Activated naive CD4-positive, alpha-beta T cell treated with Interleukin-2 at 50 U/mL for 16 hours (primary cell): Measurements from ENCODE around the gene GPRIN2.

Experiments used
- DNase-seq: peaks from one replicate; pipeline ENCODE4 v3.0.0-alpha.2; 2020

Gene GPRIN2

DNA sequence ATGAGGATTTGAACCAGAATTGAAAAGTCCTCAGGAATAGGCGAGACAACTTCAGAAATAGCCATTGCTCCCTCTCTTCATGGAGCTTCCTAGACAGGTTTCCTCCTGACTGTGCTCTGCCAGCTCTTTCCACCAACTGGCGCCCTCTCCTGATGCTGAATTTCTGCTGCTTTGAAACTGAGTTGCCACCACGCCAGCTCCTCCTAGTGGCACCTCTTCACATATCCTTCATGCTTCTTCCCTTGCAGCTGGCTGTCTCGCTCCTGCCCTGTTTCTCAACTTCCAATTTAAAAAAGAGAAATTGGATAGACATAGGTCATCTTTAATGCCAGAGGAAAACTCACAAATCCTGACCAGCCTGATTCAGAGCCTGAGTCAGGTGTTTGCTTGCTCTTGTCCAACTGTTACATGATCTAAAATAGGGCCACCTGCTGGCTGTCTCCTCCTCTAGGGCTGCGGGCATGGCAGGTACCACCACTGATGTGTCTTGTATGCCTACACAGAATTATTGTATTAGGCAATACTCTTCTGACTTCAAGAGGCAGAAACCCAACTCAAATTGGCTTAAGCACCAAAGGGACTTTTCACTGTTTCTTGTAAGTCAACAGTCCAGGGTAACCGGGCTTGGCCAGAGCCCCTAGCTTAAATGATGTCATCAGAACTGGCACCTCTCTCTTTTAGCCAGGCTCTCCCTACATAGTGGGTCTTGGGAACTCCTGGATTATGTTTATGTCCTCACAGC lies 9.3 kb upstream of the GPRIN2 start:
- peak; percentile 48 for DNase-seq

- DNase-seq, result no peak
Measured at GRCh38 chr10:46560952-46561351, 4.5 kb upstream of the GPRIN2 start.

DNA sequence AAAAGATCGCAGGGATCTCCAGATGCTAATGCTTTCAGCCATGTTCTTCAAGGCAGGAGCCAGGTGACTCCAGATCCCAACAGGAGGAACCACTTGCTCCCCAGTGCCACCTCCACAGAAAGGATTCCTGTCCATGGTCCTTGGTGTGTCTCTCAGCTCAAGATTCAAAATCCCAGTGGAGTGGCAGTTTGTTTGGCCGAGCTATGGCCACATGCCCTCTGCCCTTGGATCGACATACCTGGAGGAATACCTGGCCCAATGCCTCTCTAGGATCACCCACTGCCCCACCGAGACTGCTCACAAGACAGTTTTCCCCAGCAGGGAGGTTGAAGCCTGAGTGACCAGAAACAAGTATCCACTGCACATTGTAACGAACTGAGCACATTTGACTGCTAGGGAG lies 3.9 kb upstream of the GPRIN2 start:
- DNase-seq, result peak; percentile 1

- no peak for DNase-seq
Measured at GRCh38 chr10:46559231-46559671, 2.8 kb upstream of the GPRIN2 start.

DNA sequence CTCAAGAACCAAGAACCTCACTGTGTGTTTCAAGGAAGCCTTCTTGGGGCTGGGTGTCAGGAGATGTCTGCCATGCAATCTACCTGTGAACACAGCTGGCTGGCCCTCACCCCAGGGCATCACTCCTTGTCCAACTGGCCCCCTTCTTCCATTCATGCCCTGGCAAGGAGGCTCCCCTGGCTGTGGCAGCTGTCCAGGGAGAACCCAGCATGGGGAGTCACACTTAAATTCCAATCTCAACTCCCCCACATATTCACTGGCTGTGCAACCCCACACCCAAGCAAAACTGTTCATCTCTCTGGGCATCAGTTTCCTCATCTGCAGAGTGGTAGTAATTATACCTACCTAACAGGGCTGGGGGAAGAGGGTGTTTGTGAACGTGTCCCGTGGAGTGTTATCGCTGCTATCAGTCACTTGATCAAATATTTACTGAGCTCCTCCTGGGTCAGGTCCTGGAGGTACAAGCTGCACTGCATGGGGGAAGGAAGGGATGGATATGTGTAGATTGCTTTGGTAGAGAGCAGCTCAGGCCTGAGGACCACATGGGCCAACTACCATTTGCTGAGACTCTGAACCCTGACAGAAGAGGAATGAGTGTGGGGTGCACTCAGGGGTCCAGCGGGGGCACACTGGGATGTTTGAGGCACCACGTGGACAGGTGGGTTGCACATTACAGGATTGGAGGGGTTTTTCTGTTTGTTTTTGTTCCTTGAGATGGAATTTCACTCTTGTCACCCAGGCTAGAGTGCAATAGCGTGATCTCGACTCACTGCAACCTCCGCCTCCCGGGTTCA lies 2.1 kb upstream of the GPRIN2 start:
- peak; percentile 1 for DNase-seq

- DNase-seq, result no peak
Measured at GRCh38 chr10:46558122-46558391, 1.6 kb upstream of the GPRIN2 start.

- DNase-seq, result peak; percentile 1
Measured at GRCh38 chr10:46557319-46558121, 1.1 kb upstream of the GPRIN2 start.

DNA sequence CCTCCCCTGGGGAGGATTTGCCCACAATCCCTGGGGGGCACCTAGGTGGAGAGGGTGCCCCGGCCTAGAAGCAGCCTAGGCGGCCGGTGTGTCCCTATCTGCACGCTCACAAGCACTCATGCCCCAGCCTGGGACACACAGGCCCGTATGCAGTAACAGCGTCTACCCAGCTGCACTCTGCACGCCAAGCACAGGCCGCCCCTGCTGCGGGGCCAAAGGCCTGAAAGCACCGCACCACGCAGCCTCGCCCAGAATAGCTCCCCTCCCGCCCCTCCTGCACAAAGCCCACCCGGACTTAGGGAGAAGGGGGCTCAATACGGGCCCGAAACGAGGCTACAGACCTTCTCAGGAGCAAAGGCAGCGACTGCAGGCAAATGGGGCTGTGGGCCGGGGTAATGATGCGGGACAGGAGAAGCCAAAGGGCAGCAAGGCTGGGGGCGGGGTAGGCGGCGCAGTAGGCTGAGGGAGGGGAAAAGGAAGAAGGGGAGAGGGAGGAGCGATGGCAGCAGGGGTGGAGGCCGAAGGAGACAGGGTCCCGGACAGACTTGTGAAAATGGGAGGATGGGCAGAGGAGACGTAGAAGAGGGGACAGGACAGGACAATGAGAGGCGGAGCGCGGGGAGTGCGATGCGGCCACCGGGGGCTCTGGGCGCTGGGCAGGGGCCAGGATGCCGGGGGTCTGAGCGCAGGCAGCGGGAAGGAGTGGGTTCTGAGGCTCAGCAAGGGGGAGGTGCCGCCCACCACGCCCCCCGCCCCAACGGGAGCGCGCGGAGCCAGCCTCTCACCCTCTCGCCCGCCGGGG lies 544 bp downstream of the GPRIN2 start:
- DNase-seq, result peak; percentile 1

DNA sequence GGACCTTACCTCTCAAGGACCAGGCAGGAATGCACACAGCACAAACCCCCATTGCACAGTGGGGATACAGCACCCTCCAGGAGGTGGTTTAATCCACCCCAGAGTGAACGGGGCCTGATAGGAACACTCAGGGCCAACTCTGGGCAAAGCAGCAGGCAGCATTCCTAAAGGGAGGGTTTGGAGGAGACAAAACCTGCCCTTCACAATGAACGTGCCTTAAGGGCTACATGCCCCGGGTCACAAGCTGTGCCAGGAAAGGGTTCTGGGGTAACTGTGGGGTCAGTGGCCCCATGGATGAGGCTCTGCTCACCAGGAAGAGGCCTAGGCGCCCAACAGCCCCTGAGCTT lies 1.1 kb downstream of the GPRIN2 start:
- DNase-seq, result peak; percentile 1

DNA sequence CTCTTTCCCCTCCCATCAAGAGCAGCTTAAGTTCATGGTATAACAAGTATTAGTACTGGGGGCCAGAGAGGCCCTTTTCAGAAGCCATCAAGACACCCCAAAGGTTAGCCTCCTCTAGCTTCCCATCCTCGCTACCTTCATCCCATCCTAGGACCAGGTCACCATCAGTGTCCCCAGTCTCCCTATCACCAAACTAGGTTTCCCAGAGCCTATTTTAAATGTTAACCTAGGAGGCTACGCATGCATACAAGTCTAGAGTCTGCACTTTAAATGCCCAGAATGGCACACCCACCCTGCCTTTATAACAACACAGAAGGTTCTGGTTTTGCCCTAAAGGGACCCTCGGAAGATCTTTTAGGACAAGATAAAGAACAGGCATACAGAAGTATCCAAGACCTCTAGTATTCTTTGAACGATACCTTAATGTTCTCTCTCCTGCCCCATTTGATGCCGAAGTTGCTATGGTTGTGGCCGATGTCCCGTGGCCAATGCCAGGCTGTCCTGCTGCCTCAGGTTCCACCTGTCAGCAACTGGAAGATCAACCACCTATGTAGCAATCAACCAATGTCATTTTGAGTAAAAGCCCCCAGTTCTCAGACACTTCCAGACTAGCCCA lies 2.2 kb downstream of the GPRIN2 start:
- DNase-seq, result peak; percentile 1

DNA sequence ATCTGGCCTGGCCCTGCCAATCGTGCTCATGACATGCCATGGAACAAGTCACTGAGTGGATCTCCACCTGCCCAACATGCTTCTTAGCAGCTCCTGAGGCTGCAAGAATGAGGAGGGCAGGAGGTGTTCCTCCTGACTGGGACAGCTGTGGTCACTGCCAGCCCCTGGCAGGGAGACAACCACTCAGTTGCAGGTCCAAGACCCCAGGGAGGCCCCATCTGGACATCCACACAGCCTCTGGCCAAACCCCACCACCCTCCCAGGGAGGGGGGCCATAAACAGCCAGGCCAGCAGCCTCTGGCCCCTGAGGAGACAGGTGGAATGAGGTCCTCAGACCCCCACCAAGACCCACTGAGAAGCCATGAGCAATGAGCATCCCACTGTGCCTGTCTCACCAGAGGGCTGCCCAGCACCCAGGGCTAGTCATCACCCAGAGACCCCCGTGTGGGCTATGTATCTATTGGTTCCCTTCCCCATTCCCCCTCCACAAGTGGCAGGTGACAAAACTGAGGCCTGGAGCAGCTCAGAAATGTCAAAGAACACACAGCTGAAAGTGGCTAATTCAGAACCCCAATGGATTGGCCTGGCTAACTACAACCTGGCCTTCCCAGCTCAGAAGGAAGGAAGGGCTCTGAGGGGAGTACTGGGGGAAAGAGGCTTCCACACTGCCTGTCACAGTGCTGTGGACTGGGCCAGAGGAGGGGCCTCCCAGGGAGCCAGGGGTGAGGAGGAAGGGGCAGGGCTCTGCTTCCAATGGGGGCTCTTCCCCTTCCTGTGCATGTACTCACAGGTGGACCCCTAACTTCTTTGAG lies 3.0 kb downstream of the GPRIN2 start:
- DNase-seq, result peak; percentile 2

GRCh38 chr10:46552526-46553237 lies 3.8 kb downstream of the GPRIN2 start:
- peak; percentile 1 for DNase-seq

- peak; percentile 1 for DNase-seq
Measured at GRCh38 chr10:46551701-46552525, 4.5 kb downstream of the GPRIN2 start.

DNA sequence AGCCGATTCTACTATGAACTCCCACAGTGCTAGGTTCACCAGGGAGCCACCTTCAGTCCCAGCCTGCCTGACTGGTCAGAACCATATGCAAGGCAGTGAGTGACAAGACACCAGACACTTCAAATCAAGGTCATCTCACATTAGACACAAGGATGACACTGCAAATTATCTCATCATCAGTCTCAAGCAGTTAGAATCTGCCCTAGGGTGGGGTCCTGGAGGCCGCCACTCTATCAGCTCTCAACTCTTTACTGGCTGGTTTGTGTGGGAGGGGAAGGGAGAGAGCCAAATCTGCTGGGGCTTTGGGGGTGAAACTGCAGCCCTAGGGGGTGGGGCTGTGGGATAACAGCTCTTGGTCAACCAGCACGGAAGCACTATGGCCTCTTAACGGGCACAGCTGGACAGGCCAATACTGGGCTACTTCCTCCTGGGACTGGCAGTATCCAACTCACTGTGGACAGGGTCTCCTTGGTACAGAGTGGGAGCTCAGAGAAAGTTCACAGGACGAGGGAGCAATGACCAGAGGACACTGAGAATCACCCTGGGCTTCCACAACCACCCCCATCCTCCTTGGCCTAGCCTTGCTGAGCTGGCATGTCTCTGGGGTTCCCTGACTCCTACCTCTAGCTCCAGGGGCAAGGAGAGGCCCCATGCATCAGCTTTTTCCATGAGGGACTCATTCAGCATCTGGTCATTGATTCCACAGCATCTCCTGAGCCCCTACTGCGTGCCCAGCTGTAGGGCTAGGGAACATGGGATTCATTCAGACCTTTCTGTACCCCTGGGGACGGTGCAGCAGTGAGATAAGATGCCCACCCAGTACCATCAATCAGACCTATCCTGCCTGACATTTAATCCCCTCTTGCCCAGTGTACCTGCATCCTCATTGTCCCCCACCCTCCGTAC lies 5.4 kb downstream of the GPRIN2 start:
- peak; percentile 1 for DNase-seq

GRCh38 chr10:46550076-46550790 lies 6.2 kb downstream of the GPRIN2 start:
- peak; percentile 1 for DNase-seq

DNA sequence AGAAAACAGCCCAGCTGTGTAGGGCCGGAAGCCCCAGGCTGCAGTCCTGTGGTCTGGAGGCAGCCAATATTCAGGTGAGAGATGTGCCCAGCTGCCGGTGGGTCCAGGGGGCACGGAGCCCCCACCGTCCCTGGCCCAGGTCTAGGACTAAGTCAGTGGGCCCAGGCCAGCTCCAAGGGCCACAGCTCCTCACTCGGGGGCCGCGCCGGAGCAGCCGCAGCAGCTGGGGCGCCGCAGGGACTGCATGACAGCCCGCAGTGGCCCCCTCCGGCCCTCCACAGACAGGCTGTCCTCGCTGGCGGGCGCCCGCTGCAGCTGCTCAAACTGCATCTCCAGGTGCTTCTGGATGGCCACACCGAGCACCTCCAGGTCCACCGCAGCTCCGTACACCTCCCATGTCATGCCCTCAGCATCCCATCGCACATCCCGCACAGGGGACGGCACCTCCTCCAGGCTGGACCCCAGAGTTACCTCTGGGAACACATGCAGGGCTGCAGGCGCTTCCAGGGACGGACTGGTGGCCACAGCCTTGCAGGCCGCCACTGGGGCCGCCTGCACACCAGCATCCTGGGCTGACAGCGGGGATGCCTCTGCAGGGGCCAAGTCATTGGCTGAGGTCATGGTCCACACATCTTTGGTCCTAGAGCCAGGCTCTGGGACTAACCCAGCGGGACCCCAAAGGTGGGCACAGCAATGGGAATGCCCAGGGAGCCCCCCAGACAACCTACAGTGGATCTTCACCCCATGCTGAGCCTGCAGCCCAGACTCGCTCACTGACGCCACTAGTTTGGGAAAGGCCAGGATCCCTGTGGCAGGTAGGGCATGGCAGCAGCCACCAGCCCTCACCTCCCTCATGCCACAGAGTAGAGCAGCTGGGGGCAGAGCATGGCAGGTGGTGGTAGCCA lies 7.0 kb downstream of the GPRIN2 start:
- peak; percentile 1 for DNase-seq

DNA sequence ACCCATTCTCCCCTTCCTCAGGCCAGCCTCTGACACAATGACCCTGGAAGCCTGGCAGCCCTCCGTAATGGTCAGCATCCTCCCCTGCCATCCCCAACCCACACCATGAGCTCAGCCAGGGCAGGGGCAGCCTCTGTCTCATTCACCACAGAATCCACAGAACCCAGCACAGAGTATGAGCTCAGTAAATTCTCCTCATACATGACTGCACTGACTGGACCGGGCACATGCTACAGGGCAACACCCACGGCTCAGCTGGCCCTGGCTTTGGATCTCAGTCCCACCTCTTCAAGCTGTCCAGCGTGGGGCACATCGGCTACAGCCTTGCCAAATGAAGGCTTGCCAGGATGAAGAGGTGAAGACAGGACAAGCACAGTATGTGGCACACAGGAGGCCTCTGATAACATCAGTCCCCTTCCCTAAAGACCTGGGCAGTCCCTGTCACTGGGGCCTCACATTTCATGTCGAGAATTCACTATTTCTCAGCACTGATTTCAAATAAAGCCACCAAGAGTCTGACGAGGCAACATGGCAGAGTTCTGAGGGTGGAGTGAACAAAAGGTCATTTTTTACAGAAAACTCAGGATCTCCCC lies 7.9 kb downstream of the GPRIN2 start:
- peak; percentile 1 for DNase-seq
